Cardiac fibroblast (primary cell): ENCODE data around the gene GON4L.
"Not testable (repeated sequence)": the region's sequence is repeated elsewhere in the genome, so short reads cannot be mapped to it uniquely, and the experiment has no call there.

ENCODE experiments used
- DNase-seq, 2 donors: peaks; one replicate each; pipeline versions ENCODE4 v3.0.0 to v3.0.0-alpha.2; 2010; ENCODE audit warnings: low read depth in 2 of 2
- H3K4me3 ChIP-seq, 2 donors: replicated peaks in 1 of 2; 1 replicate in 1 of 2; 2 replicates in 1 of 2; pipeline ENCODE4 v1.5.1; 2011; ENCODE audit warnings: low read depth in 2 of 2, low read length in 2 of 2, mild to moderate bottlenecking in 2 of 2, moderate library complexity in 1 of 2
- CTCF ChIP-seq: IDR thresholded peaks from one replicate; pipeline ENCODE4 v1.5.1; 2011; ENCODE audit warnings: low read depth, mild to moderate bottlenecking, low read length, inconsistent platforms

The GON4L gene

DNA sequence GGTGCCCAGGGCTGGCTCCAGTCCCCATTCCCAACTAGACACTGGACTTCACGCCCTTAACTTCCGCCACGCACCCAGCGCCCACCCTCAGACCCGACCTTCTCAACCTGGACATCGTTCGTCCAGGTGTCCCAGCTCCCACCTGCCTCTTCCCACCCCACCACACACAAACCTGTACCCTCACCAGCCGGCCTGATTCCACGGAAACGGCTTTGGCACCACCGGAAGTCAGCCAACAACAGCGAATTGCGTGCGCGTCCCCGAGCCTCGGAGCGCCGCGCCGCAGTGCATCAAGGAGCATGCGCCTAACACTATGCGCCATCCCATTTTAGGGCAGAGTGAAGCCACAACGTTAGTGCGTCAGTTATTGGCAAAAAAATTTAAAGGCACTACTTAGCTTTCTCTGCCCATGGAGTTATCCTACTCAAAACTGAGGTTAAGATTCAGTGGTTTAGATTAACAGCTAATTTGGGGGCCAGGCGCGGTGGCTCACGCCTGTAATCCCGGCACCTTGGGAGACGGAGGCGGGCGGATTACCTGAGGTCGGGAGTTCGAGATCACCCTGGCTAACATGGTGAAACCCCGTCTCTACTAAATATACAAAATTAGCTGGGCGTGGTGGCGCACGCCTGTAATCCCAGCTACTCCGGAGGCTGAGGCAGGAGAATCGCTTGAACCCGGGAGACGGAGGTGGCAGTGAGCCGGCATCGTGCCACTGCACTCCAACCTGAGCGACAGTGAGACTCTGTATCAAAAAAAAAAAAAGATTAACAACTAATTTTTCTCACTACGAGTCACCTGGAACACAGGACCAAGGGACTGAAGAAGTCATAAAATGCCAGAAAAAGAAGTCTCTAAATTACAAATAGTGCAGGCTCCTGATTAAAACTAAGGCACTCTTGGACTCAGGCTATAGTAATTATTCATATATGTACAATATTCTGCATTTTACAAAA lies at the start of gene GON4L:
GON4L (minus strand) TSS at position 240 of the 956 bp plus-strand sequence. CDS start 3,434 bp downstream, outside the sequence.
- H3K4me3 ChIP-seq: peak within 1 kb of the TSS; percentile 88 to 97
- TF ChIP-seq CTCF: no peak
- peak; percentile 94 for DNase-seq

GRCh38 chr1:155904261-155904660 lies 47.2 kb upstream of the GON4L start:
- no peak for DNase-seq
- TF ChIP-seq CTCF: no peak

DNA sequence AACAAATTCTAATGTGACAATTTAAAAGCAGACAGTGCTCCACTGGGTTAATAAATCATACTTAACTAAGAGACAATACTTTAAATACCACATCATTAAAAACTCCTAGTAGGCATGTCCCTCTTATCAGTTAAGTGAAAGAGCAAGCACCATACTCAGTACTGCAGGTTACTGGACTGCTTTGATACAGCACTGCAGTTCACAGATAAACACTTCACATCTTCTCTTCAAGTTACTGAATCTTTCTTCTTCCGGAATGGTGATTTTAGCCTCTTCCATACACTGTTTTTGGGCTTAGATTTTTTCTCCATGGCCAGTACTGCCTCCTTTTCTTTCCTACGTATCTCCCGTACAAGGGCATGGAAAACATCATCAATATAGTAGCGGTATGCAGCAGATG lies 43.1 kb upstream of the GON4L start:
- TF ChIP-seq CTCF: no peak
- H3K4me3 ChIP-seq: no peak overlapping the region
- no peak for DNase-seq

More at GRCh38 chr1:155904261-155904660, 47.2 kb upstream of the GON4L start:
- no peak overlapping the region for H3K4me3 ChIP-seq

GRCh38 chr1:155899683-155900082 lies 42.7 kb upstream of the GON4L start:
- no peak for TF ChIP-seq CTCF
- DNase-seq: no peak
- H3K4me3 ChIP-seq: no peak overlapping the region

DNA sequence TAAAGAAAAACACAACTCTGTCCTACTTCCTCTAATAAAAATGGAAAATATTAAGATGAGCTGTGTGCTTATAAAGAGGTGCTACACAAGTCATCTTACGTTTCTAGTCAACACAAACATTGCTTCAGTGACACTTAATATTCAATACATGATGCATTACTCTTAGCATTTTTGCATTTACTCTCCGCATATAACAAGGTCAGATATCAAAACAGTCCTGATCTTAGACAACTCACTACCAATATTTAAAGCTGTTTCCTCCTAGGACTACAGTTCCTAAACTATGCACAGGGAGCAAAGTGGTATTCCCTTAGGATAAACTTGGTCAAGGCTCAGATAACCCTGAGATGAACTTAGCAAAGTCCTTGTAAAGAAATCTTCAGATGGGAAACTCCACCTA lies 41.9 kb upstream of the GON4L start:
- DNase-seq: no peak
- no peak for TF ChIP-seq CTCF
- no peak overlapping the region for H3K4me3 ChIP-seq

GRCh38 chr1:155897746-155898145 lies 40.7 kb upstream of the GON4L start:
- DNase-seq: no peak
- H3K4me3 ChIP-seq: no peak overlapping the region
- no peak for TF ChIP-seq CTCF

DNA sequence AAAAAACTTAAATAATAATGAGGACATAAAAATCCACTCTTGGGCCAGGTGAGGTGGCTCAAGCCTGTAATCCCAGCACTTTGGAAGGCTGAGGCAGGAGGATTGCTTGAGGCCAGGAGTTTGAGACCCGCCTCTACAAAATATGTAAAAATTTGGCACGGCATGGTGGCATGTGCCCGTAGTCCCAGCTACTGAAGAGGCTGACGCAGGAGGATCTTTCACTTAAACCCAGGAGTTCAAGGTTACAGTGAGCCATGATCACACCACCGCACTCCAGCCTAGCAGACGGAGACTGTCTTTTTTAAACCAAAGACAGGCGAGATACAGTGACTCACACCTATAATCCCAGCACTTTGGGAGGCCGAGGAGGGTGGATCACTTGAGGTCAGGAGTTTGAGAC lies 39.5 kb upstream of the GON4L start:
- H3K4me3 ChIP-seq, DNase-seq: not testable (repeated sequence)

- H3K4me3 ChIP-seq, DNase-seq: not testable (repeated sequence)
These were observed 38.6 kb upstream of the GON4L start for GRCh38 chr1:155895617-155896016.
